NCI-H146 (cell line): ENCODE measurements around the gene DPT.
A peak's percentile ranks its signal among the peaks of the same experiment; 100 is the strongest.

Experiments
- DNase-seq: peaks from one replicate; lab custom pipeline; 2025; lab: John Stamatoyannopoulos, UW

DPT gene

DNA sequence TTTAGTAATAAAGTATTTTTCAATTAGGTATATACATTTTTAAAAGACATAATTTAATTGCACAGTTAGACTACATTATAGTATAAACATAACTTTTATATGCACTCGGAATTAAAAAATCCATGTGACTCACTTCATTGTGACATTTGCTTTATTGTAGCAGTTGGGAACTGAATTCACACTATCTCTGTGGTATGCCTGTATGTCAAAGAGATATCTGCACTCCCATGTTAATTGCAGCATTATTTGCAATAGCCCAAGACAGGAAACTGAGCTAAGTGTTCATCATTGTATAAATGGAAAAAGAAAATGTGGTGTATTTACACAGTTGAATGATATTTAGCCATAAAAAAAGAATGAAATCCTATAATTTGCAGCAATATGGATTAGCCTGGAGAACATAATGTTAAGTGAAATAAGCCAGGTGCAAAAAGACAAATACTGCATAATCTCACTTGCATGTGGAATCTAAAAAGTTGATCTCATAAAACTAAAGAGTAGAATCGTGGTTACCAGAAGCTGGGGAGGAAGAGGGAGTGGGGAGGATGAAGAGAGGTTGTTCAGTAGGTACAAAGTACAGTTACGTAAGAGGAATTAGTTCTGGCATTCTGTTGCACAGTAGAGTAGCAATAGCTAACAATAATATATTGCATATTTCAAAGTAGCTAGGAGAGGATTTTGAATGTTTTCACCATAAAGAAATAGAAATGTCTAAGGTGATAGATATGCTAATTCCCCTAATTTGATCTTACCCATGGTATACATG is 64.8 kb downstream of the DPT start:
- peak; percentile 79 for DNase-seq

DNA sequence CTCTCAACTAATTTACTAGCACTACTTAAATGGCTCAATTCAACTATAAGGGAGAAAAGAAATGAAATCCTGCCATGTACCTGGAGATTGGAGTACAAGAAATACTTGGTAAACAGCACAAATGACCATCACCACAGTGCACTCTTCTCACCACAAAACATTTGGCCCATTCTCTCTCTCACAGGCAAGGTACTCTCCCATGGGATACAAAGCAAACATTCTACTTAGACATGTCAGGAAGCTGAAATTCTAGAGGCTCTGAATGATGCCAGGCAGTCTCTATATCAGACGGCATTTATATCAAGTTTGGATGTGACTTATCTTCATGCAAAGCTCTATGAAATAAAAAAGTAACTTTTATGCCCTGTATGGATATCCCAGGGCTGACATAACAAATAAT is 72.5 kb downstream of the DPT start:
- no peak for DNase-seq

DNA sequence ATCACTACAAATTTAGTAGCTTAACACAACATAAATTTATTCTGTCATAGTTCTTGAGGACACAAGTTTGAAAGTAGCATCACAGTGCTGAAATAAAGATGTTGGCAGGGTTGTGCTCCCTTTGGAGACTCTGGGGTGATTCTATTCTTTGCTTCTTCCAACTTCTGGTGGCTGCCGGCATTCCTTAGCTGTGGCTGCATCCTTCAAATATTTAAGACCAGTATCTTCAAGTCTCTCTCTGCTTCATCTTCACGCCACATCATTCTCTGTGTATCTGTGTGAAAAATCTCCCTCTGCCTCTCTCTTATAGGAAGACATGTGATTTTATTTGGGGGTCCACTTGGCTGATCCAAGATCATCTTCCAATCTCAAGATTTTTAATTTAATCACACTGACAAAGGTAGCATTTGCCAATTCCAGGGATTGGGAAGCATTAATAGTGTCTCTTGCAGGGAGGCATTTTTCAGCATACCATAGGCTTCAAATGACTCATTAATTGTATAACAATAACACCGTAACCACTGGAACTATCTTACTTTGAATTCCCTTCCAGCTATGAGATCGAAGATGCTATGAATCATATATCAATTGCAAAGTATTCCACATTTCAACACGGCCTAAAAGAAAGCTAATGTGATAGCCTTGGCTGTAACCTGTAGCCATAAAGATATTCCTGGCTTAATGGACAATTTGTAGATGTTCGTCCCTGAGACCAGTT is 74.6 kb downstream of the DPT start:
- no peak for DNase-seq

DNA sequence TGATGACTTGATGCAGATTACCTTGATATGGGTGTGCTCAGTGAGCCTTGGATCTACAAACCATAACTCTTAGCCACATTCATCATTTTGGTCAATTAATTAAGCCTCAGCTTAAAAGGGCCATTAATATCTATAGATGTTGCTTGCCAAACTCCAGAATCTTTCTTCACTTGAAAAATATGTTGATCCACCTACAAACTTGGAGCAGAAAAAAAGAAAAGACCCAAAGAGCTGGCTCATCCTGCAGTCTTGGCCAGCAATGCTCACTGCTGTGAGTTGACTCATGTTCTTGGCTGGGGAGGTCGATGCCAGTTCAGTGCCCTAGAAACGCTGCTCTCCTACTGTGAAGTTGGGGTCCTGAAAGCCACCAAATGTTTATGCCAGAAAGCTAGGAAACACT is 75.4 kb downstream of the DPT start:
- DNase-seq, result no peak

DNA sequence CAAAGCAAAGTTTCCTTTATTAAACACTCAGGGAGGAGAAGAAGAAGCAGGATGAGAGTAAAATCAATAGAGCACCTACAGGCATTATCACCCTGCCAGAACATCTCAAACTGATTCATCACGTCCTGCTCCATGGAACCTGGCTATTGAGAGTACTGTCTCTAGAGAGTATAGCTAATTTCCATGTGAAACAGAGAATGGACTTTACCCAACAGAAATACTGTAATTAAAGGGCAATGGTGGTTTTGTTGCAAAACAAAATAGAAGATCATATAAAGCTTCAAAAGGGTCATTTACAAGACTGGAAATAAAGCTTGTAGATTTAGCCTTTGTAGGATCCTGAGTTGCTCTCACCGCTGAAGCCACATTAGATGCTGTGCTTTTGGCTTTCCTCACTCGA is 83.3 kb downstream of the DPT start:
- DNase-seq, result no peak
